GM18505 (cell line): ENCODE data around the gene CXorf66.
"Not testable (repeated sequence)": the region's sequence is repeated elsewhere in the genome, so short reads cannot be mapped to it uniquely, and the experiment has no call there.

Experiments
- ATAC-seq: cut with Tn5 transposase; IDR thresholded peaks from one replicate; pipeline ENCODE4 v1.9.1; 2021; ENCODE audit not compliant: unreplicated experiment
- POLR2A ChIP-seq: IDR thresholded peaks from 4 replicates; pipeline ENCODE4 v1.6.1; 2011; ENCODE audit warnings: borderline replicate concordance; ENCODE audit not compliant: insufficient read depth, insufficient read length; ENCODE audit errors: extremely low read depth

The CXorf66 gene

DNA sequence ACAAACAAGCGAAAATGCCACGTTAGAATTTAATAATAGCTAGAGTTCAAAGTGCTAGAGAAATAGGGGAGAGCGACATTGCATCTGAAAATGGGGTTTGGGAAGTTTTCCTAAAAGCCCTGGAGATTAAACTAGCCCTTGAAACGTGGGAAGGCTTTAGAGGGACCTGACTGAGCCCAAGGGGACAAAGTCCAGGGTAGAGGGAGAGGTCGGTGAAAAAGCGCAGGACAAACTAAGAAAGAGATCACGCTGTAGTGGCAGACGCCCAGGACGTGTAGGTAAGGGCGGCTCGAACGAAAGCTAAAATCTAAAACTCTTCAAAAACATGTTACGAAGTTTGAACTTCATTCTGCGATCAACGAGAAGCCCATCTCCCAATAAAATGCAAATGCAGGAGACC is 31.4 kb downstream of the CXorf66 start:
- no peak for TF ChIP-seq POLR2A

DNA sequence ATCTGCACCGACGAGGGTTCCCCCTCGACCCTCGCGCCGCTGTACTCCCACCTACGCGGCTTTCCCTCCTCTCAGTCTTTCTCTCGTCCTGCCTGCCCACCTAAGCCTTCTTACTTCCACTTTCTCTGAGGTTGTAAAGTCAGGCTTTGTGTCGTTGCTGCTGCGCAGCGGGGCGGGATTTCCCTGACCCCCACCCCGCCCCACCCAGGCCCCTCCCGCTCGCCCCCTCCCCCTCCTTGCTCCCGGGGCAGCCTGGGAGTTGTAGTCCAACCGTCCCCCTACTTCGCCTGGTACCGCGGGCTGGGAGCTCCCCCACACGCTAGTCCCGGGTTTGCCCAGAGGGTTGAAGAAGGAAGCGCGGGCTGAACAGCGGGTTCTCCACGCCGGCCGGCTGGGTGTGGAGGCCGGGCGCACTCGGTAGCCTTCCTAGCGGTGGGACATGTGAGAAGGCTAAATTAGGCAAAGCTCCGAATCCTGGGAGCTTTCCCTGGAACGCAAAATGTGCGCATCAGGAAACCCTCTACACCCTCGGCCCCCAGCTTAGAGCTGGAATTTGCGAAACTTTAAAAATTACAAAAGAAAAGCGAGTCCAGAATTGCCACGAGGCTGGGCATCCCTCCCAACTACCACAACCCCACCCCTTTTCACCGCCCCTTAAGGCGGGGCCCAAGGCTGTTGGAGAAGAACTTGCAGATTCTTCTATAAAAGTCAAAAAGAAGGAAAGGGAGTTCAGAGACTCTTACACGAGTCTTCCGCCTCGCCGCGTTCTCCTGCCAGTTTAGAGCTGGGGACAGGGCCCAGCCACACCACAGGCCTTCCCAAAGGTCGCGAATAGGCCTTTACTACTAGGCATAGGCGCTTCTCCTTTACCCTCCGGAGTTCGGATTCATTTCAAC is 32.2 kb downstream of the CXorf66 start, which contains the start of gene ATP11C:
ATP11C (minus strand) TSS at position 153 of the 896 bp plus-strand sequence. CDS start 1,011 bp downstream, outside the sequence.
- TF ChIP-seq POLR2A, result peak; percentile 77
- peak; percentile 71 for ATAC-seq

More for the DNA sequence above, 31.4 kb downstream of the CXorf66 start:
- no peak for ATAC-seq

DNA sequence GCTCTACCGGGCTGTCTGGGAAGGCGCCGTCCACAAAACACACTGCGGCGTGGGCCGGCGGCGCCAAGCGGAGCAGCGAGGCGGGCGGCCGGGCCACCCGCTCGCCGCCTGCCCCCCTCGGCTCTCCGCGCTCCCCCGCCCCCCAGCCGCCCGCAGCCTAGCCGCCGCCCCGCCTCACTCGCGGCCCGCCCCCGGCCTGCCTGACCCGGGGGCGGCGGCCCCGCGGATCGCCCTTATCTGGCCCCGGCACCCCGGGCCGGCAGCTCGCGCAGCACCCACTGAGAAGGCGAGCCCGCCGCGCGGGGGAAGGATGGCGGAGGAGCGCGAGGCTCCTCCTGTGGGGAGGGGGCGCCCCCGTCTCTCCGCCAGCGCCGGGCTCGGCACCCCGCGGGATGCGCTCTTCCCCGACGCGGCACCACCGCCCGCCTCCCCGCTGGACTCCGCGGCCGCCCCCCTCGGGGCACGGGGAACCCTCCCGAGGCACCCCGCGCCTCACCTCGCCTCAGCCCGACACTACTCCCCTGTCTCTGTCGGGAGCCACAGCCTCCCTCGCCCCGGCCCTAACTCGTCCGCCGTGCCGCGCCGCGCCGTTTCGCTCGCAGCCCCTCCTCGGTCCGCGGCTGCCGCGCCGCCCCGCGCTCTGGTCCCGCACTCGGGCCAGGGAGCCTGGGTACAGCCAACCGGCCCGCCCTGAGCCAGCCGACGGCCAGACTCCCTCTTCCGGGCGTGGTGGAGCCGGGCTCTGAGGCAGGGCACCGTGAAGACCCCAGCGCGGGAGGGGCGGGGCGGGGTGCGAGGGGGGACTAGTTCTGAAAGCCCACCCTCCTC is 33.0 kb downstream of the CXorf66 start:
- TF ChIP-seq POLR2A, result no peak
- ATAC-seq, result peak; percentile 34

DNA sequence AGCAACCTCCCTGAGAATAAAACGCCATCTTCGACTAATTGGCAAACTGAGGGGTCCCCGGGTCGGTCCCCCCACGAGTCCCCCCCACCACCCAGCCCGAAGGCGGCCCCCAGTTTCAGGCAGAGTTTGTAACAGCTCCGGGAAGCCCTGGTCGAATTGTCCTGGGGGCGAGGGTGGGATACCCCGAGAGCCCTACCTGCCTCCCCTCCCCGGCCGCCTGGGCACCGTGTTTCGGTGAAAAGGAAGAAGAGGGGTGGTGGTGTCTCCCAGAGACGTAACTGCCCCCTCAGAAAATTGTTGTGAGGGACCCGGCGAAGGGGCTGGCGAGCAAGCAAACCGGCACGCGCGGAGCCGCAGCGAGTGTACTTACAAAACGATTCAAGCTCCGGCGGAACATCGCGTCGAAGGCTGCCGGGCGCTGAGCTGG is 33.7 kb downstream of the CXorf66 start:
- no peak for TF ChIP-seq POLR2A
- ATAC-seq, result no peak

DNA sequence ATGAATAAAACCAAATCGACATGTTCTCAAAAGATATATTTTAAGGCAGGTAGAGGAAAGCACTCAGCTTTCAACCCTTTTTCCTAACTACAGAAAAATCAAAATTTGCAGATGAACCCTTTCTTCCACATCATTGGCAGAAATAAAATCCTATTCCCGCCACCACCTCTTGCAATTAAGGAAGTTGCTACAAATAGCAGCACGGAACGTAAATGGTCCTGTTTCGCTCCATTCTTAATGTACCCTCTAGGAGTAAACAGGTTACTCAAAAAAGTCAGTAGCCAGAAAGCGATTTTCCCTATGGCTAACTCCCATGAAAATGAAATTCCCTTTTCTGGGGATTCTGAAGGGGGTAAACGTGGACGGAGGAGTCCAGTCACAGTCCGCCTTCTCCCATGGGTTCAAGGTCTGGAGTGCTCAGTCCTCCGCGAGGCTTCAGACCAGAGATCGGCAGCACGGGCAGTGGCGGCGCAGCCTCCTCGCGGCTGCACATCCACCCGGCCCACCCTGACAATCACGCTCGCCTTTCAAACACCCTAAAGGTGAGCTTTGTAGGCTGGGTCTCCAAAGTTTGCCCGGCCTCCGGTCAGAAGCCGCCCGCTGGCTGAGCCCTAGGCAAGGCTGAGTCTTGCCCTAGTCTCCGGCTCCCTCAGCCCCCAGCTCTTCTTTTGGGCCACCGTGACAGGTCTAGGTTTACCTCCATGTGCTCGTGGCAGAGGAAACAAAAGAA is 34.2 kb downstream of the CXorf66 start:
- ATAC-seq, result no peak
- no peak for TF ChIP-seq POLR2A

DNA sequence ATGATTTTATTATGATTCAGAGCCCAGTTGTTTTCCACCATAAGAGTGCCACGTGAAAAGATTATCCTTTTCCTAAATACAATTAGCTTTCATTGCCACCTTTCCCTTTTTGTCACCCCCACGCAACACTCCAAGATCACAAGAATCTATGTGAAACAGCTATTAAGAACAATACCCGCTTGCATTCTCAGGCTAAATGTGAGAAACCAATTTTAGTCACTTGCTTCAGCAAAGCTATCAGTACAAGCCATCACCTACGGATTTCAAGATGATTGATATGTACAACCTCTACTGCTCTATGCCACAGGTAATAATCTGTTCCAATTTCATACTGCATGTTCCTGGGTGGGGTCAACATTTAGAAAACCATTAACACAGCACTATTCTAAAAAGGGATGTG is 34.9 kb downstream of the CXorf66 start:
- ATAC-seq, result no peak
- no peak for TF ChIP-seq POLR2A

DNA sequence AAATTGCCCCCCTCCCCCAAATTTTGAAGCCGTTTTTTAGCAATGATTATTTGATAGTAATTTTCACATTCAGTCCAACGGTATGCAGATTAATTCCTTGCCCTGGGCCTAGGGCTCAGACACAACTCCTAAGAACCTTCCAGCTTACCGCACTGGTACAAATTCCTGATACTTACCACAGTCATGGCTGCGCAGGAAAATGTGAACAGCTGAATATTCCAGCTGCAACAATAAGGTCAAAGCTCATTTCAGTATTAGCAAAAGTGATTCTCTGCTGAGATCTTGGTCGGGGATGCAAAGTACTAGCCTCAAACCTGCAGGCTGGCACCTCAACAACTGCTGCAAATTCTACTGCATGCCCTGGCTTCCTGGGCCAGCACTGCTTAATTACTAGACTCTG is 35.4 kb downstream of the CXorf66 start:
- no peak for ATAC-seq
- no peak for TF ChIP-seq POLR2A

DNA sequence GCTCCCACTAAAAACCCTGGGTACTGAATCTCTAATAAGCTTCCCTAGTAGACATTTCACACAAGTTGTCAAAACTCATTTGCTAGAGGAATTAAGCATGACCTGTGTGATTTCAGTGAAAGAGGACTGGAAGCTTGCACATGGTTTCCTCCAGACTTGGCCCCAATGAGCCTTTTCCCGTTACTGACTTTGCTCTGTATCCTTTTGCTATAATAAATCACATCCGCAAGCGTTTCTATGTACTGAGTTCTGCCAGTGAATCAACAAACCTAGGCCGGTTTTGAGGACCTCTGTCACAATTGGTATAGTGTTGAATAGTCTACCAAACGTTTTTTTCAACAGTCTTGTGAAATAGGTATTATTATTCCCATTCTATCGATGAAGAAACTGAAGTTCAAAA is 40.6 kb downstream of the CXorf66 start:
- ATAC-seq, result no peak

DNA sequence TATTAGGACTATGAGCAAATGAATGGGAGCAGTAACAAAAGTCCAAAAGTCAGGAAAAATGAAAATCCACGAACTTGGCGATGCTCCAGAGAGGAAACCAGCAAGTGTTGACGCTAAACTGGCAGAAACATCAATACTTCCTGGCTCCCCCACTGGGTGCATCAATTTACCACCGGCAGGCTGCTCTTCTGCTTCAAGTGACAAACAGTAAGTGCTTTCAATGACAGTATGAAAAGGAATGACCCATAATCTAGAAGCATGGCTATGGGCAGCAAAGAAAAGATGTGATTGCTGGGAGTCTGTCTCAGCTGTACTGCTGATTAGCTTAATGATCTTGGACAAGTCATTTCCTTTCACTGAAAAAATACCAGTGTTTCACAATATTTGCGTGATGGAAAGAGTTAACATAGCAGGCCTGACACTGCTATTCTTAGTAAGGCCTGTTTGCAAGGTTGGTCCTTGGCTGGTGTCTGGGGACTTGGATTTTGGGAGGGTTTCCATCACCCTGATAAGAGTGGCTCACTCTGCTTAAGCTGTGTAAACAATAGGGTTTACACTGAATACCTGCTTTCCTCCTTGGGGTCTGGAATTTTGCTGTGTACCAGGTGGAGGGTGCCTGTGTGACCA is 41.1 kb downstream of the CXorf66 start:
- TF ChIP-seq POLR2A, result no peak
- ATAC-seq, result no peak

More for the DNA sequence above, 40.6 kb downstream of the CXorf66 start:
- no peak for TF ChIP-seq POLR2A

DNA sequence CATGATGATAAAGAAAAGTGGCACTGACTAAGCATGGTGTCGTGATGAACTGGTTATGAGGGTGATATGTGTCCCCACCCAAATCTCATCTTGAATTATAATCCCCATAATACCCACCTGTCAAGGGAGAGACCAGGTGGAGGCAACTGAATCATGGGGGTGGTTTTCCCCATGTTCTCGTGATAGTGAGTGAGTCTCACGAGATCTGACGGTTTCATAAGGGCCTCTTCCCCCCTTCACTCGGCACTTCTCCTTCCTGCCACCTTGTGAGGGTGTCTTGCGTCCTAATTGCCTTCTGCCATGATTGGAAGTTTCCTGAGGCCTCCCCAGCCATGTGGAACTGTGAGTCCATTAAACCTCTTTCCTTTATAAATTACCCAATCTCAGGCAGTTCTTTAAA is 44.2 kb downstream of the CXorf66 start:
- ATAC-seq, result not testable (repeated sequence)

DNA sequence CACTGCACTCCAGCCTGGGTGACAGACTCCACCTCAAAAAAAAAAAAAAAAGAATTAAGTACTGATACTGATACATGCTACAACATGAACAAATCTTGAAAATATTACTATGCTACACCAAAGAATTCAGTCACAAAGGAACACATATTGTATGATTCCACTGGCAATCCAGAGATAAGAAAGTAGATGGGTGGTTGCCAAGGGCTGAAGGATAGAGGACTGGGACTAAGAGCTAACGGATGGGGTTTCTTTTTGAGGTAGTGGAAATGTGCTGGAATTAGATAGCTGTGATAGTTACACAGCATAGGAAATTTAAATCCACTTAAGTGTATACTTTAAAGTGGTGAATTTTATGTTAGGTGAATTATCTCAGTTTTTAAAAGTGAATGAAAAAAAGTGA is 45.0 kb downstream of the CXorf66 start:
- no peak for TF ChIP-seq POLR2A
- ATAC-seq, result no peak

DNA sequence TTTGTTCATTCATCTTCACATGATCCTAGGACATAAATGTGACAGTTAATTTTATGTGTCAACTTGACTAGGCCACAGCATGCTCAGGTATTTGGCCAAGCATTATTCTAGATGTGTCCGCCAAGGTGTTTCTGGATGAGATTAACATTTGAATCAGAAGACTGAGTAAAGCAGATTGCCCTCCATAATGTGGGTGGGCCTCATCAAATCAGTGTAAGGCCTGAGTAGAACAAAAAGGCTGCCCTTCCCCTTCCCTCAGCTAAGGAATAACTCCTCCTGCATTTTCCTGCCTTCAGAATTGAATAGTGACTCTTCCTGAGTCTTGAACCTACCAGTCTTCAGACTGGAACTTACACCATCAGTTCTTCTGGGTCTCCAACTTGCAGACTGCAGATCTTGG is 50.9 kb downstream of the CXorf66 start:
- TF ChIP-seq POLR2A, result no peak
- ATAC-seq, result no peak

DNA sequence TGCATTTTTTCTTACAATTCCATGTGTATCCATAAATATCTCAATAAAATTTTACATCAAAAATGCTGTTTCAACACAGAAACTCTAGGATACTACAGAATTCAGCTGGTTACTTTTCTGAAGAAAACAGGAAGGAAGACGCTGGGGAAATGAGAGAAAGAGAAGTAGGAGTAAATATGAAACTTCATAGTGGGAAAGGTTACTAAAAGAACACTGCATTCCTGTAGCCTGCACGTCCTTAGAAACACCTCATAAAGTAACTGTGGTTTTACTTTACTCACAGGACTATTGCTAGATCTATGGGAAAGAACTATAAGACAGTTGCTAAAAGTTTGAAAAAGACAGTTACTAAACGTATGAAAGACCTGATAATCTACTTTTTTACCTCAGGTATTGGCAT is 55.6 kb downstream of the CXorf66 start:
- TF ChIP-seq POLR2A, result no peak
- no peak for ATAC-seq
